HepG2 (cell line): ENCODE results near the gene LTV1. TPM values are rescaled to one million over a fixed set of nuclear protein-coding genes. Genes with fewer than 3 reads are reported as not detected.

Source experiments
- ATAC-seq: fragments of 200-7000 bp; cut with Tn5 transposase; 3 replicates; pipeline ENCODE4 v1.9.1; 2020; ENCODE audit warnings: mild to moderate bottlenecking, moderate library complexity
- BruUV-seq: library from RNA; stranded (reverse); fragments of 400-500 nt; replicated peaks from 2 replicates; lab custom pipeline; 2021; lab: Mats Ljungman, UMichigan
- CTCF ChIA-PET: fragments of 300-600 bp; formaldehyde crosslinking; extraction: SDS; loops from one replicate; lab custom pipeline; 2021; ENCODE audit warnings: low total read pairs, inconsistent platforms, low intra/inter-chr PET ratio; lab: Yijun Ruan, JAX
- POLR2A ChIA-PET: fragments of 350-600 bp; sonication (Branson Sonifier 250); formaldehyde crosslinking; loops from one replicate; lab custom pipeline; 2020; ENCODE audit warnings: antibody characterized with exemption, inconsistent platforms; lab: Yijun Ruan, JAX
- DNase-seq: peaks from one replicate; pipeline ENCODE4 v3.0.0-alpha.2; 2015; ENCODE audit warnings: low spot score
- FAIRE-seq: peaks from 3 replicates; lab custom pipeline; 2011; peaks lifted over from hg19 to GRCh38; lab: Jason Lieb, UNC
- H2AFZ ChIP-seq: one replicate; pipeline ENCODE4 v1.6.1; 2011; ENCODE audit warnings: low read length, inconsistent platforms
- H3K27ac ChIP-seq: fragments of 300-600 bp; 3 replicates; pipeline ENCODE4 v1.8.0; 2011; ENCODE audit warnings: mixed run types, mild to moderate bottlenecking, mixed read lengths, low read length, inconsistent platforms; ENCODE audit not compliant: insufficient read depth; ENCODE audit errors: extremely low read length
- H3K27me3 ChIP-seq, 2 experiments: fragments of 200-600 bp in 1 of 2; 2 replicates in 1 of 2; 3 replicates in 1 of 2; pipeline versions ENCODE4 v1.6.0 to v1.8.0; 2011; ENCODE audit warnings: low read length in 2 of 2, mild to moderate bottlenecking in 2 of 2, moderate library complexity in 2 of 2, inconsistent platforms in 1 of 2; ENCODE audit not compliant: insufficient read depth in 2 of 2, control insufficient read depth in 1 of 2
- H3K36me3 ChIP-seq, 2 experiments: fragments of 200-600 bp in 1 of 2; replicated peaks in 1 of 2; 2 replicates in 1 of 2; 3 replicates in 1 of 2; pipeline versions ENCODE4 v1.5.1 to v1.8.0; 2011; ENCODE audit warnings: low read length in 2 of 2, inconsistent platforms in 1 of 2; ENCODE audit not compliant: insufficient read depth in 2 of 2, control insufficient read depth in 1 of 2
- H3K4me1 ChIP-seq: 2 replicates; pipeline ENCODE4 v1.5.1; 2012; ENCODE audit warnings: low read length, inconsistent platforms; ENCODE audit not compliant: insufficient read depth
- H3K4me2 ChIP-seq: 2 replicates; pipeline ENCODE4 v1.6.0; 2011; ENCODE audit warnings: low read depth, low read length, inconsistent platforms
- H3K4me3 ChIP-seq, 3 experiments: fragments of 200-600 bp in 1 of 3; sonication (generic), shearing (Covaris generic) in 1 of 3; replicated peaks in 1 of 3; 2 replicates each; pipeline ENCODE4 v1.5.1; 2011 to 2016; ENCODE audit warnings: low read length in 3 of 3, inconsistent platforms in 2 of 3, low read depth in 2 of 3, mild to moderate bottlenecking in 2 of 3, control low read depth in 1 of 3, mixed read lengths in 1 of 3; ENCODE audit not compliant: insufficient read depth in 1 of 3
- H3K79me2 ChIP-seq: one replicate; pipeline ENCODE4 v1.6.1; 2011; ENCODE audit warnings: low read length, inconsistent platforms; ENCODE audit not compliant: insufficient read depth
- H3K9ac ChIP-seq: 2 replicates; pipeline ENCODE4 v1.6.0; 2011; ENCODE audit warnings: mild to moderate bottlenecking, low read depth, low read length, inconsistent platforms; ENCODE audit not compliant: insufficient read depth
- H3K9me3 ChIP-seq: 2 replicates; pipeline ENCODE4 v1.5.1; 2012; ENCODE audit warnings: mild to moderate bottlenecking, low read length
- H4K20me1 ChIP-seq: 2 replicates; pipeline ENCODE4 v1.6.0; 2011; ENCODE audit warnings: inconsistent platforms, mild to moderate bottlenecking, low read length, moderate library complexity; ENCODE audit not compliant: insufficient read depth
- FOXK2 ChIP-seq: fragments of 450-650 bp; IDR thresholded peaks from 2 replicates; pipeline ENCODE4 v1.6.1; 2016
- HMG20A ChIP-seq: IDR thresholded peaks from 2 replicates; pipeline ENCODE4 v1.6.1; 2016; ENCODE audit warnings: borderline replicate concordance
- KMT2B ChIP-seq: IDR thresholded peaks from 2 replicates; pipeline ENCODE4 v1.6.1; 2016; ENCODE audit warnings: missing genetic modification reagents, missing compliant biosample characterization
- SRSF4 ChIP-seq: fragments of 200-400 bp; formaldehyde crosslinking; IDR thresholded peaks from one replicate; pipeline ENCODE4 v1.6.1; 2018; ENCODE audit warnings: mild to moderate bottlenecking, low read depth, low read length, moderate library complexity; ENCODE audit not compliant: poor library complexity, severe bottlenecking
- TAF1 ChIP-seq: sonication (generic); formaldehyde crosslinking; IDR thresholded peaks from 2 replicates; pipeline ENCODE4 v1.4.0; 2020; ENCODE audit warnings: missing genetic modification reagents
- ZNF10 ChIP-seq: sonication (generic); formaldehyde crosslinking; IDR thresholded peaks from 2 replicates; pipeline ENCODE4 v1.4.0; 2020; ENCODE audit warnings: mild to moderate bottlenecking, low read depth, missing genetic modification reagents, borderline replicate concordance
- ZNF333 ChIP-seq: sonication (generic); formaldehyde crosslinking; IDR thresholded peaks from 2 replicates; pipeline ENCODE4 v1.4.0; 2020; ENCODE audit warnings: mild to moderate bottlenecking, missing genetic modification reagents, borderline replicate concordance
- WGBS: methylation state at CpG from one replicate; pipeline ENCODE4 v1.1.6; 2017; ENCODE audit warnings: low lambda C conversion rate; 5-methylcytosine and 5-hydroxymethylcytosine counted together
- in situ Hi-C: cut with HindIII; loops from 2 replicates; pipeline ENCODE4 v1.10.0; 2017; ENCODE audit warnings: low pct_unique_long_range_greater_than_20kb; ENCODE audit not compliant: extremely low pct_ligation_motif_present
- intact Hi-C: fragments of 100-400 bp; cut with micrococcal nuclease; formaldehyde crosslinking; loops from one replicate; pipeline ENCODE4 v1.10.0; 2022; ENCODE audit not compliant: unreplicated experiment
- polyA plus RNA-seq, 8 experiments: library from polyadenylated mRNA; depleted of rRNA in 3 of 8; stranded (reverse) in 7 of 8; unstranded in 1 of 8; fragments of >200 nt; fragmentation: Illumina TruSeq in 4 of 8; extraction: Trizol in 4 of 8; gene quantifications; 2 replicates each; pipeline versions ENCODE4 v1.2.1 to v1.2.3, GENCODE V29; 2011 to 2016; ENCODE audit warnings: low read depth in 4 of 8, missing spikeins in 1 of 8, mixed read lengths in 1 of 8; ENCODE audit not compliant: insufficient read depth in 1 of 8
- total RNA-seq, 5 experiments: library from RNA; depleted of rRNA; stranded (reverse); fragments of >200 nt; fragmentation: Illumina TruSeq; extraction: Trizol; gene quantifications; 2 replicates each; pipeline ENCODE4 v1.2.3, GENCODE V29; 2016; ENCODE audit warnings: low read depth in 1 of 5
- TF ChIP-seq, protein P1 (sequence below): sonication (generic); formaldehyde crosslinking; IDR thresholded peaks from 2 replicates; pipeline ENCODE4 v1.4.0; 2020; ENCODE audit warnings: missing genetic modification reagents
- TF ChIP-seq, protein P2 (sequence below), 2 experiments: sonication (generic) in 1 of 2; formaldehyde crosslinking in 1 of 2; IDR thresholded peaks; 2 replicates each; pipeline versions ENCODE4 v1.4.0 to v1.6.1; 2018 to 2020; ENCODE audit warnings: missing genetic modification reagents in 2 of 2, borderline replicate concordance in 1 of 2, low read depth in 1 of 2, mild to moderate bottlenecking in 1 of 2, missing biosample characterization in 1 of 2
- TF ChIP-seq, protein P3 (sequence below): IDR thresholded peaks from 2 replicates; pipeline ENCODE4 v1.6.1; 2016; ENCODE audit warnings: missing biosample characterization, missing genetic modification reagents, low read depth
- TF ChIP-seq, protein P4 (sequence below): sonication (generic); formaldehyde crosslinking; IDR thresholded peaks from 2 replicates; pipeline ENCODE4 v1.8.0; 2022; ENCODE audit warnings: mild to moderate bottlenecking, missing genetic modification reagents, moderate library complexity

LTV1 gene
- total and polyA plus RNA-seq, 2 of the 13 experiments (the other 11 are each of a cell fraction or from before 2014, with no cell fraction given): 21.1 to 85.8 TPM

DNA sequence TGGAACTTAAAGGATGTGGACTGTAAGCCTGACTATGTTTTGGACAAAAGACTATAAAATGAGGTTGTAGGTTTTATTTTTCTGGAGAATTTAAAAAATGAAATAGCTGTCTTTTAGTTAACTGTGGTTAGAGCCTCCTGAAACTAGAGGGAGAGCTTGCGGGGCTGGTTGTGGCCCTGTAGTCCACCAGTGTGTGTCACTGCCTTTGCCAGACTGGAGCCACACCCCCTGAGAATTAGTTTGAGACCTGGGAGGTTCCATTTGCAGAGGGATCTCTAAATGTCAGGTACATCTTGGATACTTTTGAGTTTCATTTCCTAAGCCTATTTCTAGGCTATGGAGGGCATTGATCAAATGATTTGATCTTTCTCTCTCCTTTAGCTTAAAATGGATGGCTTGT lies 42.0 kb downstream of the LTV1 start (continued):
- TF ChIP-seq, protein P1, sequence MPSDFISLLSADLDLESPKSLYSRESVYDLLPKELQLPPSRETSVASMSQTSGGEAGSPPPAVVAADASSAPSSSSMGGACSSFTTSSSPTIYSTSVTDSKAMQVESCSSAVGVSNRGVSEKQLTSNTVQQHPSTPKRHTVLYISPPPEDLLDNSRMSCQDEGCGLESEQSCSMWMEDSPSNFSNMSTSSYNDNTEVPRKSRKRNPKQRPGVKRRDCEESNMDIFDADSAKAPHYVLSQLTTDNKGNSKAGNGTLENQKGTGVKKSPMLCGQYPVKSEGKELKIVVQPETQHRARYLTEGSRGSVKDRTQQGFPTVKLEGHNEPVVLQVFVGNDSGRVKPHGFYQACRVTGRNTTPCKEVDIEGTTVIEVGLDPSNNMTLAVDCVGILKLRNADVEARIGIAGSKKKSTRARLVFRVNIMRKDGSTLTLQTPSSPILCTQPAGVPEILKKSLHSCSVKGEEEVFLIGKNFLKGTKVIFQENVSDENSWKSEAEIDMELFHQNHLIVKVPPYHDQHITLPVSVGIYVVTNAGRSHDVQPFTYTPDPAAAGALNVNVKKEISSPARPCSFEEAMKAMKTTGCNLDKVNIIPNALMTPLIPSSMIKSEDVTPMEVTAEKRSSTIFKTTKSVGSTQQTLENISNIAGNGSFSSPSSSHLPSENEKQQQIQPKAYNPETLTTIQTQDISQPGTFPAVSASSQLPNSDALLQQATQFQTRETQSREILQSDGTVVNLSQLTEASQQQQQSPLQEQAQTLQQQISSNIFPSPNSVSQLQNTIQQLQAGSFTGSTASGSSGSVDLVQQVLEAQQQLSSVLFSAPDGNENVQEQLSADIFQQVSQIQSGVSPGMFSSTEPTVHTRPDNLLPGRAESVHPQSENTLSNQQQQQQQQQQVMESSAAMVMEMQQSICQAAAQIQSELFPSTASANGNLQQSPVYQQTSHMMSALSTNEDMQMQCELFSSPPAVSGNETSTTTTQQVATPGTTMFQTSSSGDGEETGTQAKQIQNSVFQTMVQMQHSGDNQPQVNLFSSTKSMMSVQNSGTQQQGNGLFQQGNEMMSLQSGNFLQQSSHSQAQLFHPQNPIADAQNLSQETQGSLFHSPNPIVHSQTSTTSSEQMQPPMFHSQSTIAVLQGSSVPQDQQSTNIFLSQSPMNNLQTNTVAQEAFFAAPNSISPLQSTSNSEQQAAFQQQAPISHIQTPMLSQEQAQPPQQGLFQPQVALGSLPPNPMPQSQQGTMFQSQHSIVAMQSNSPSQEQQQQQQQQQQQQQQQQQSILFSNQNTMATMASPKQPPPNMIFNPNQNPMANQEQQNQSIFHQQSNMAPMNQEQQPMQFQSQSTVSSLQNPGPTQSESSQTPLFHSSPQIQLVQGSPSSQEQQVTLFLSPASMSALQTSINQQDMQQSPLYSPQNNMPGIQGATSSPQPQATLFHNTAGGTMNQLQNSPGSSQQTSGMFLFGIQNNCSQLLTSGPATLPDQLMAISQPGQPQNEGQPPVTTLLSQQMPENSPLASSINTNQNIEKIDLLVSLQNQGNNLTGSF (CRISPR knock-in tag): no peak
- TF ChIP-seq TAF1 (CRISPR knock-in tag): no peak
- no peak for TF ChIP-seq FOXK2
- TF ChIP-seq SRSF4: no peak
- TF ChIP-seq ZNF333: no peak
- no peak for TF ChIP-seq HMG20A

DNA sequence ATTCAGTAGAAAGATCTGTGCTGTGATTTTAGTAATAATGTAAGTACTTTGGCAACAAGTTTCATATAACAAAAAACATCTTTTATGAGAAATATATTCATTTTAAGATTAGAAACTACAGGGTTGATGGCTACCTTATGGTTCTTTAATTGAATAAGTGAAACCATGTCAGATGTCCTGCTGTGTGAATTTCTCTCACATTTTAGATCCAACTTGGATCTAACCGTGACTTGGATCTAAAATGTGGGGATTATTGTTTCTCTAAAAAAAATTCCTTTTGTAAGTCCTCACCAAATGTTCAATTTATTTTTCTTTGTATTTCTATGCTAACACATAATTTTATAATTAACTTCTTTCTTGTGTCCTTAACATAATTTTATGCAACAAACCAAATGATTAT lies 51.5 kb downstream of the LTV1 start:
- H3K9me3 ChIP-seq: no peaks in the 10 kb centered on the region
- in situ Hi-C loops: no loop called here

More for the DNA sequence above, 51.5 kb downstream of the LTV1 start:
- Histone ChIP-seq H2AFZ (no peak overlapping the region), H3K4me1 (no peaks in the 10 kb centered on the region), H3K79me2 (no peaks in the 10 kb centered on the region), H3K4me3 (no peak overlapping the region), H3K36me3 (no peaks in the 10 kb centered on the region), H3K9ac (no peak overlapping the region), H3K4me2 (no peak overlapping the region), H4K20me1 (no peaks in the 10 kb centered on the region), H3K27me3 (peaks cover 0 to under 1% of the 10 kb centered on the region in 2 experiments; a peak in 1 of 5 replicates), H3K27ac (no peak overlapping the region)
- TF ChIP-seq, protein P2, sequence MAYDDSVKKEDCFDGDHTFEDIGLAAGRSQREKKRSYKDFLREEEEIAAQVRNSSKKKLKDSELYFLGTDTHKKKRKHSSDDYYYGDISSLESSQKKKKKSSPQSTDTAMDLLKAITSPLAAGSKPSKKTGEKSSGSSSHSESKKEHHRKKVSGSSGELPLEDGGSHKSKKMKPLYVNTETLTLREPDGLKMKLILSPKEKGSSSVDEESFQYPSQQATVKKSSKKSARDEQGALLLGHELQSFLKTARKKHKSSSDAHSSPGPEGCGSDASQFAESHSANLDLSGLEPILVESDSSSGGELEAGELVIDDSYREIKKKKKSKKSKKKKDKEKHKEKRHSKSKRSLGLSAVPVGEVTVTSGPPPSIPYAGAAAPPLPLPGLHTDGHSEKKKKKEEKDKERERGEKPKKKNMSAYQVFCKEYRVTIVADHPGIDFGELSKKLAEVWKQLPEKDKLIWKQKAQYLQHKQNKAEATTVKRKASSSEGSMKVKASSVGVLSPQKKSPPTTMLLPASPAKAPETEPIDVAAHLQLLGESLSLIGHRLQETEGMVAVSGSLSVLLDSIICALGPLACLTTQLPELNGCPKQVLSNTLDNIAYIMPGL (CRISPR knock-in tag; IDR thresholded peaks at IDR 0.05; ENCODE audit: borderline replicate concordance in 1 of 2, low read depth in 1 of 2): no peak
- TF ChIP-seq, protein P3, sequence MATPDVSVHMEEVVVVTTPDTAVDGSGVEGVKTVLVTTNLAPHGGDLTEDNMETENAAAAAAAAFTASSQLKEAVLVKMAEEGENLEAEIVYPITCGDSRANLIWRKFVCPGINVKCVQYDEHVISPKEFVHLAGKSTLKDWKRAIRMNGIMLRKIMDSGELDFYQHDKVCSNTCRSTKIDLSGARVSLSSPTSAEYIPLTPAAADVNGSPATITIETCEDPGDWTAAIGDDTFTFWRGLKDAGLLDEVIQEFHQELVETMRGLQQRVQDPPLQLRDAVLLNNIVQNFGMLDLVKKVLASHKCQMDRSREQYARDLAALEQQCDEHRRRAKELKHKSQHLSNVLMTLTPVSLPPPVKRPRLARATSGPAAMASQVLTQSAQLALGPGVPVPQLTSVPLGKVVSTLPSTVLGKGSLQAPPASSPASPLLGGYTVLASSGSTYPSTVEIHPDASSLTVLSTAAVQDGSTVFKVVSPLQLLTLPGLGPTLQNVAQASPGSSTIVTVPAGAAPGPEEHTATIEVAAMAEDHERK (CRISPR knock-in tag): no peak
- TF ChIP-seq, protein P4, sequence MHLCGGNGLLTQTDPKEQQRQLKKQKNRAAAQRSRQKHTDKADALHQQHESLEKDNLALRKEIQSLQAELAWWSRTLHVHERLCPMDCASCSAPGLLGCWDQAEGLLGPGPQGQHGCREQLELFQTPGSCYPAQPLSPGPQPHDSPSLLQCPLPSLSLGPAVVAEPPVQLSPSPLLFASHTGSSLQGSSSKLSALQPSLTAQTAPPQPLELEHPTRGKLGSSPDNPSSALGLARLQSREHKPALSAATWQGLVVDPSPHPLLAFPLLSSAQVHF (CRISPR knock-in tag): no peak
- no peak for TF ChIP-seq KMT2B (CRISPR knock-in tag)
- TF ChIP-seq ZNF10 (CRISPR knock-in tag): no peak
- WGBS: 92% methylated on average over 1 of the region's 1 CpG
- no peak for DNase-seq
- no peak for FAIRE-seq
- POLR2A ChIA-PET: no interaction called here
- BruUV-seq: no TSS peak
- CTCF ChIA-PET: no interaction called here
- ATAC-seq: no peak
- intact Hi-C loops: no loop called here
